Effector memory CD8-positive, alpha-beta T cell (primary cell): Measurements from ENCODE around the gene OPRD1.
"Not testable (repeated sequence)": the region's sequence is repeated elsewhere in the genome, so short reads cannot be mapped to it uniquely, and the experiment has no call there.

Source experiments
- ATAC-seq: fragments of 150-1000 bp; cut with Tn5 transposase; replicated peaks from 2 replicates; pipeline ENCODE4 v1.10.0; 2021; ENCODE audit warnings: mild to moderate bottlenecking, moderate library complexity
- DNase-seq, 3 experiments: peaks; one replicate each; pipeline ENCODE4 v3.0.0; 2021
- H3K27ac Mint-ChIP-seq, 2 donors: one replicate each; pipeline ENCODE4 v1.8.0; 2022; ENCODE audit warnings: mild to moderate bottlenecking in 2 of 2, mixed read lengths in 2 of 2, moderate library complexity in 2 of 2
- H3K27me3 Mint-ChIP-seq, 2 donors: one replicate each; pipeline ENCODE4 v1.8.0; 2022; ENCODE audit warnings: mixed read lengths in 2 of 2
- H3K36me3 Mint-ChIP-seq: one replicate; pipeline ENCODE4 v1.8.0; 2022; ENCODE audit warnings: mild to moderate bottlenecking, moderate library complexity, mixed read lengths; ENCODE audit not compliant: insufficient read depth
- H3K4me1 Mint-ChIP-seq, 2 donors: one replicate each; pipeline ENCODE4 v1.8.0; 2022; ENCODE audit warnings: low read depth in 2 of 2, mixed read lengths in 2 of 2
- H3K4me3 Mint-ChIP-seq, 2 donors: one replicate each; pipeline ENCODE4 v1.8.0; 2022; ENCODE audit warnings: mild to moderate bottlenecking in 2 of 2, mixed read lengths in 2 of 2, moderate library complexity in 2 of 2
- H3K9me3 Mint-ChIP-seq, 2 donors: one replicate each; pipeline ENCODE4 v1.8.0; 2022; ENCODE audit warnings: mixed read lengths in 2 of 2

The OPRD1 gene

DNA sequence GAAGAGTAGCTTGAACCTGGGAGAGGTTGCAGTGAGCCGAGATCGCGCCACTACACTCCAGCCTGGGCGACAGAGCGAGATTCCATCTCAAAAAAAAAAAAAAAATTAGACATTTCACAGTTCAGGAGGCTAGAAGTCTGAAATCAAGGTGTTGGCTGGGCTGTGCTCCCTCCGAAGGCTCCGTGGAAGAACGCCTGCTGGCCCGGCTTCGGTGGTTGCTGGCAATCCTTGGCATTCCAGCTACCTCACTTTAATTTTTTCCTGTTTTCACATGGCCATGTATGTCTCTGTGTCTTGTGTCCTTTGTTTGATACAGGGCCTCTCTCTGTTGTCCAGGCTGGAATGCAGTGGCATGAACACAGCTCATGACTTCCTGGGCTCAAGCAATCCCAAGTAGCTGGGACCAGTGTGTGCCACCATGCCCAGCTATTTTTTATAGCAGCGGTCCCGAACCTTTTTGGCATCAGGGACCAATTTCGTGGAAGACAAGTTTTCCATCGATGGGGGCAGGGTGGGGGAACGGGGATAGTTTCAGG lies 24.5 kb downstream of the OPRD1 start:
- no peaks in the 10 kb centered on the region for H3K4me1 Mint-ChIP-seq
- H3K36me3 Mint-ChIP-seq: peaks cover 3% of the 10 kb centered on the region
- H3K27me3 Mint-ChIP-seq: peaks cover 9 to 52% of the 10 kb centered on the region in 2 donors
- no peaks in the 10 kb centered on the region for H3K9me3 Mint-ChIP-seq
- no peak for ATAC-seq
- no peak overlapping the region for H3K27ac Mint-ChIP-seq
- H3K4me3 Mint-ChIP-seq: no peak overlapping the region
- no peak for DNase-seq

GRCh38 chr1:28840928-28841544 lies 29.1 kb downstream of the OPRD1 start:
- H3K36me3 Mint-ChIP-seq: no peaks in the 10 kb centered on the region
- no peak overlapping the region for H3K27ac Mint-ChIP-seq
- H3K4me1 Mint-ChIP-seq: no peaks in the 10 kb centered on the region
- H3K4me3 Mint-ChIP-seq: no peak overlapping the region
- peaks cover 9 to 48% of the 10 kb centered on the region in 2 donors for H3K27me3 Mint-ChIP-seq
- ATAC-seq (no peak), DNase-seq (no peak)
- H3K9me3 Mint-ChIP-seq: no peaks in the 10 kb centered on the region

- Mint-ChIP-seq H3K4me3 (no peak overlapping the region), H3K9me3 (no peaks in the 10 kb centered on the region), H3K27me3 (peaks cover 9 to 21% of the 10 kb centered on the region in 2 donors), H3K4me1 (no peaks in the 10 kb centered on the region), H3K36me3 (no peaks in the 10 kb centered on the region), H3K27ac (peak overlapping the region in 1 of 2 donors; percentile 16)
- DNase-seq: no peak
- no peak for ATAC-seq
These were observed 34.0 kb downstream of the OPRD1 start for GRCh38 chr1:28845786-28846543.

- not testable (repeated sequence) for H3K9me3 Mint-ChIP-seq, H3K4me1 Mint-ChIP-seq, DNase-seq, H3K27ac Mint-ChIP-seq, H3K4me3 Mint-ChIP-seq, ATAC-seq, H3K36me3 Mint-ChIP-seq
- H3K27me3 Mint-ChIP-seq: peaks cover 16 to 28% of the 10 kb centered on the region in 2 donors
These were observed 35.2 kb downstream of the OPRD1 start for GRCh38 chr1:28847207-28847606.

DNA sequence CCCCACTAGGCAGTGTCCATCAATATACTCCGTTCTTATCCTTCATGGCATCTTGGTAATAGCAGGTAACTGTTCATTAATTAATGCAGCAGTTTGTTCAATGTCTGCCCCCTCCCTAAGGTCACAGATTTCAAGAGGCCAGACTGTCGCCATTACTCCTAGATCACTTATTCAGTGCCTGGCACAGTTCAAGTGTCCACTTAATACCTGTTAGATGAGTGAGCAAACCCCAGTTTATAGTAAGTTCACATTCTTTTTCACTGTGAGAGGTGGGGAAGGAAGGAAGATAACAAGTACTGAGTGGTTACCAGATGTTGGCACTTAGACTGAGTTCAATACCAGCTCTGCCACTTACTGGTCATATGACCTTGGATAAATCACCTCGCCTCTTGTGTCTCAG lies 36.4 kb downstream of the OPRD1 start:
- Mint-ChIP-seq H3K27me3 (peaks cover 16 to 23% of the 10 kb centered on the region in 2 donors), H3K36me3 (no peaks in the 10 kb centered on the region), H3K27ac (no peak overlapping the region), H3K4me3 (no peak overlapping the region), H3K9me3 (no peaks in the 10 kb centered on the region), H3K4me1 (no peaks in the 10 kb centered on the region)
- no peak for DNase-seq
- no peak for ATAC-seq

DNA sequence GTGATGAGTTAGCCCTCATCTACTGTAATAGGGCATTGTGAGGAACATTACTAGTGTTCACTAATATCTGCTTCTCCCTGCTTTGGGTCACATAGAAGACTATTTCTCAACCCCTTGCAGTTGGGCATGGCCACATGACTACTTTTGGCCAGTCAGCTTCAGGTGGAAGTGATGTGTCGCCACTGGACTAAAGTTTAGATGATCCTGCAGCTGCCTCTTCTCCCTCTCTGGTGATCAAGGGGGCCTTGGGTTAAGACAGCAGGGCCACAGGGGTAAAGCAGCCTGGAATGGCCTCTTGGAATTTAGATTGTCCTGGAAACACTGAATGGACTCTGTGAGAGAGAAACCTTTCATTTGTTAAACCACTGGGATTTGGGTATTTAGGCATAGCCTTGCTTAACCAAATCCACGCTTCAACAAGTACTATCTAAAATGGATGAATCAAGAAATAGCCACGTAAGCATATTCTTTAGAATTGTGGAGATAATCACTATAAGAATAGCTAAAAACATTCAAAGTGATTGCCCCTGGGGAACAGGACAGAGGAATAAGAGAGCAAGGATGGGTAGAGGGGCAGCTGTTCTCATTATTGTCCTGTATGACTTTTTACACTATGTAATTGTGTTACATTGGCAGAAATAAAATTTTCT lies 41.2 kb downstream of the OPRD1 start:
- H3K36me3 Mint-ChIP-seq: no peaks in the 10 kb centered on the region
- ATAC-seq (no peak), DNase-seq (no peak)
- H3K9me3 Mint-ChIP-seq: no peaks in the 10 kb centered on the region
- peaks cover 25 to 44% of the 10 kb centered on the region in 2 donors for H3K27me3 Mint-ChIP-seq
- no peak overlapping the region for H3K4me3 Mint-ChIP-seq
- H3K4me1 Mint-ChIP-seq: no peaks in the 10 kb centered on the region
- H3K27ac Mint-ChIP-seq: no peak overlapping the region

DNA sequence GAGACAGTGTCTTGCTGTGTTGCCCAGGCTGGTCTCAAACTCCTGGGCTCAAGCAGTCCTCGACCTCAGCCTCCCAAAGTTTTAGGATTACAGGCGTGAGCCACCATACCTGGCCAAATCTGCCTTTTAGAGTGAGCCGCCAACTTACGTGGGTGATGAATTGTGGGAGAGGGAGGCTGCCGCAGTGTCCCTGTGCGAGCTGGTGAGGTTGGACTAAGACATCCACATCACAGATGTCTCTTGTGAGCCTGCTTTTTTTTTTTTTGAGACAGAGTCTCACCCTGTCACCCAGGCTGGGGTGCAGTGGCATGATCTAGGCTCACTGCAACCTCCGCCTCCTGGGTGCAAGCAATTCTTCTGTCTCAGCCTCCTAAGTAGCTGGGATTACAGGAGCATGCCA lies 42.4 kb downstream of the OPRD1 start:
- not testable (repeated sequence) for H3K4me1 Mint-ChIP-seq, H3K4me3 Mint-ChIP-seq

GRCh38 chr1:28855046-28855445 lies 43.1 kb downstream of the OPRD1 start:
- no peaks in the 10 kb centered on the region for H3K4me1 Mint-ChIP-seq

More for the DNA sequence above, 42.4 kb downstream of the OPRD1 start:
- DNase-seq, ATAC-seq, H3K36me3 Mint-ChIP-seq, H3K9me3 Mint-ChIP-seq, H3K27ac Mint-ChIP-seq: not testable (repeated sequence)
- H3K27me3 Mint-ChIP-seq: peaks cover 24 to 32% of the 10 kb centered on the region in 2 donors

DNA sequence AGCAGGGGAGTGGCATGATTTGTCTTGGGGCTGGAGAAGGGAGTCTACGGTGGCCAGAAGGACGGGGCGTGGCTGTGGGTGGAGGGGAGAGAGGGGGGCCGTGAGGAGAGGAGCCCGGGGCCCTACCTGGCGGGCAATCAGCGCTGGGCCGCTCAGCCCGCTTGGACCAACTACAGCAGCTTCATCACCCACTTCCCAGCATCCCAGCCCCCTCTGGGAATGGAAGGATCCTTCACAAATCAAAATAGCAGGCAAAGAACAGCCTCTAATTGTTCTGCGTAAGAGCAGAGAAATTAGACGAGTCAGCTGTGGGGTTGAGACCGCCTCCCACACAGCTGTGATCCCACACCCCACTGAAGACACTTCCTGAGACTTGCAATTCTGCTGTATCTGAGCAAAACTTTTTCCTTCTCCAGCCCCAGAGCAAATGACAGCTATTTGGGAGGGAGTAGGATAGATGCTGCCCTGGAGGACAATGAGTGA lies 43.5 kb downstream of the OPRD1 start:
- Mint-ChIP-seq H3K4me3 (no peak overlapping the region), H3K27me3 (peaks cover 20 to 32% of the 10 kb centered on the region in 2 donors), H3K36me3 (no peaks in the 10 kb centered on the region), H3K27ac (no peak overlapping the region), H3K9me3 (no peaks in the 10 kb centered on the region), H3K4me1 (no peaks in the 10 kb centered on the region)
- no peak for ATAC-seq
- no peak for DNase-seq

More at GRCh38 chr1:28855046-28855445, 43.1 kb downstream of the OPRD1 start:
- Mint-ChIP-seq H3K36me3 (no peaks in the 10 kb centered on the region), H3K27ac (no peak overlapping the region), H3K4me3 (no peak overlapping the region), H3K9me3 (no peaks in the 10 kb centered on the region), H3K27me3 (peaks cover 20 to 32% of the 10 kb centered on the region in 2 donors)
- ATAC-seq: no peak
- no peak for DNase-seq

DNA sequence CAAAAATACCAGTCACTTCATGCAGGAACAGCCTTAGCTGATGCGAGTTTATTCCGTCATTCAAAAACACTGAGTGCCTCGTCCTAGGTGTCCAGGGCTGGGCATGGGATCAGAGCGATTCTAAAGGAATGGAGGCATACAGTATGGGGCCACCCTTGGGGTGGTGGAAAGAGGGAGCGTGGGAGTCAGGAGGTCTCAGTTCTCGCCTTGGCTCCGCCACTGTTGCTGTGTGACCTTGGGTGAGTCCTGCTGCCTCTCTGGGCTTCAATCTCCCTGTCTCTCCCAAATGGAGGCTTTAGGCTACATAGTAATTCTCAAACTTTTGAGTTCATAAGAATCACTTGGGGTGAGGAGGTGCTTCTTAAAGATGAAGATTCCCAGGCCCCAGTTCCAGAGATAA lies 44.0 kb downstream of the OPRD1 start:
- Mint-ChIP-seq H3K4me1 (no peaks in the 10 kb centered on the region), H3K9me3 (no peaks in the 10 kb centered on the region), H3K27me3 (peaks cover 16 to 32% of the 10 kb centered on the region in 2 donors), H3K4me3 (no peak overlapping the region), H3K27ac (no peak overlapping the region), H3K36me3 (no peaks in the 10 kb centered on the region)
- DNase-seq (no peak), ATAC-seq (no peak)

DNA sequence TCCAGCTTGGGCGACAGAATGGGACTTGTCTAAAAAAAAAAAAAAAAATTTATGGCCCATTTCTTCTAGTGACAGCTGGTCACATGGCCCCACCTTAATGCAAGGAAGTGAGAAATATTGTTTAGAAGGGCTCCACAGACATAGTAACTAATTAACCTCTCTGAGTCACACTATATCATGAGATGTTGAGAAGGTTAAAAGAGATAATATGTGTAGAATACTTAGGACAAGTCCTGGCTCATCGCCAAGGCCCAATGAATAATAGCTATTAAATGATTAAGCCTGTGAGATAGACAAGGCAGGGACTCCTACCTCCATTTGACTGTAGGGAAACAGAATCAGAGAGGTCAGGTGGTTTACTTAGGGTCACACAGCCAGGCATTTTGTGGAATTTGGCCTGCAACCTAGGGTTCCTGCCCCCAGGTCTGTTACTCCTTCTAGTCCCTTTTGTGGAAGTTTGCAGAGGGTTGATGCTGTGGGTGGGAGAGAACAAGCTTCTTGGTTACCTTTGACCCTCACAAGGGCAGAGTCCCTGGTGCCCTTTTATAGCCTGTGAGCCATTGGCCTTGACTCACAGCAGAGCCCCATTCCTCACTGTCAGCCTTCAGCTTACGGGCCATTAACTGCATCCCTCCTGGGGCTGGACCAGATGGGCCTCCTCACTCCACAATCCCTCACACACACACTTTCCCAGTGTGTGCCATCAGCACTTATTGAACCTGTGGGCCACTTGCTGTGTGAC lies 48.5 kb downstream of the OPRD1 start:
- Mint-ChIP-seq H3K27me3 (peaks cover 12 to 18% of the 10 kb centered on the region in 2 donors), H3K4me3 (no peak overlapping the region), H3K9me3 (no peaks in the 10 kb centered on the region), H3K27ac (peak overlapping the region in 1 of 2 donors; percentile 49), H3K36me3 (no peaks in the 10 kb centered on the region), H3K4me1 (no peaks in the 10 kb centered on the region)
- ATAC-seq (no peak), DNase-seq (no peak)

GRCh38 chr1:28862571-28863403 lies 50.8 kb downstream of the OPRD1 start:
- Mint-ChIP-seq H3K27me3 (peaks cover 13 to 28% of the 10 kb centered on the region in 2 donors), H3K9me3 (no peaks in the 10 kb centered on the region), H3K36me3 (peaks cover 3% of the 10 kb centered on the region), H3K4me1 (no peaks in the 10 kb centered on the region), H3K27ac (no peak overlapping the region), H3K4me3 (no peak overlapping the region)
- DNase-seq: no peak
- ATAC-seq: no peak
